Upper lobe of left lung (tissue), 4 donors: Measurements from ENCODE around the gene CEP192.

Experiments used
- CTCF ChIP-seq, 6 experiments: fragments of 450-650 bp in 4 of 6; fragments of 200-600 bp in 2 of 6; sonication (generic) in 2 of 6; IDR thresholded peaks; one replicate each; pipeline ENCODE4 v1.5.1; 2016 to 2019; ENCODE audit warnings: antibody characterized with exemption in 6 of 6
- EP300 ChIP-seq, 4 donors: sonication (generic); formaldehyde crosslinking; IDR thresholded peaks; one replicate each; pipeline ENCODE4 v1.5.1; 2017; ENCODE audit warnings: antibody characterized with exemption in 4 of 4, control low read depth in 2 of 4
- POLR2A ChIP-seq, 4 donors: fragments of 450-650 bp; IDR thresholded peaks; one replicate each; pipeline ENCODE4 v1.5.1; 2016 to 2017; ENCODE audit warnings: antibody characterized with exemption in 4 of 4, mild to moderate bottlenecking in 2 of 4
- POLR2AphosphoS5 ChIP-seq, 2 donors: sonication (generic); formaldehyde crosslinking; IDR thresholded peaks; one replicate each; pipeline ENCODE4 v1.5.1; 2017; ENCODE audit warnings: antibody characterized with exemption in 2 of 2

GRCh38 chr18:13161276-13161899 lies 170.2 kb downstream of the CEP192 start:
- TF ChIP-seq CTCF (IDR thresholded peaks at IDR 0.05) (no peak), POLR2A (IDR thresholded peaks at IDR 0.05) (no peak), EP300 (IDR thresholded peaks at IDR 0.05) (no peak), POLR2AphosphoS5 (IDR thresholded peaks at IDR 0.05) (no peak)
